ENCODE measurements around the gene SH2D1A.

Gene SH2D1A

GRCh38 chrX:124341396-124342132, 4.8 kb upstream of the SH2D1A start:
- H3K27ac ChIP-seq = no peak overlapping the region
- CTCF ChIA-PET = no interaction called here
- POLR2A ChIA-PET (ENCODE audit: low non-redundant PET) = no interaction called here
- no peak for TF ChIP-seq CTCF (conservative IDR thresholded peaks at IDR 0.05; ENCODE audit: low read depth)
- DNase-seq (ENCODE audit: low spot score) = no peak

- no peak overlapping the region for H3K27ac ChIP-seq
- CTCF ChIA-PET = no interaction called here
- no peak for DNase-seq (ENCODE audit: low spot score)
- no peak for TF ChIP-seq CTCF (conservative IDR thresholded peaks at IDR 0.05; ENCODE audit: low read depth)
- POLR2A ChIA-PET (ENCODE audit: low non-redundant PET) = interaction anchor here (0.6 kb wide), 1 partner anchor 18 kb away, joined by 9 read pairs; no protein-coding TSS in a partner anchor
These were observed 4.0 kb upstream of the SH2D1A start for GRCh38 chrX:124342174-124342867.

GRCh38 chrX:124343016-124343415, 3.3 kb upstream of the SH2D1A start:
- POLR2A ChIA-PET (ENCODE audit: low non-redundant PET) = no interaction called here
- no peak overlapping the region for H3K27ac ChIP-seq
- CTCF ChIA-PET = no interaction called here
- no peak for DNase-seq (ENCODE audit: low spot score)
- no peak for TF ChIP-seq CTCF (conservative IDR thresholded peaks at IDR 0.05; ENCODE audit: low read depth)

GRCh38 chrX:124344246-124344645, 2.1 kb upstream of the SH2D1A start:
- DNase-seq (ENCODE audit: low spot score) = no peak
- no peak overlapping the region for H3K27ac ChIP-seq
- no peak for TF ChIP-seq CTCF (conservative IDR thresholded peaks at IDR 0.05; ENCODE audit: low read depth)
- CTCF ChIA-PET = interaction anchor here (0.7 kb wide), 1 partner anchor 684 kb away, joined by 4 read pairs; no protein-coding TSS in a partner anchor
- POLR2A ChIA-PET (ENCODE audit: low non-redundant PET) = no interaction called here

- ChIA-PET CTCF (no interaction called here), POLR2A (ENCODE audit: low non-redundant PET) (no interaction called here)
- DNase-seq (ENCODE audit: low spot score) = no peak
- no peak for TF ChIP-seq CTCF (conservative IDR thresholded peaks at IDR 0.05; ENCODE audit: low read depth)
- no peak overlapping the region for H3K27ac ChIP-seq
These were observed 496 bp downstream of the SH2D1A start for GRCh38 chrX:124346877-124347241.

GRCh38 chrX:124347242-124347641, 879 bp downstream of the SH2D1A start:
- no peak for TF ChIP-seq CTCF (conservative IDR thresholded peaks at IDR 0.05; ENCODE audit: low read depth)
- ChIA-PET POLR2A (ENCODE audit: low non-redundant PET) (no interaction called here), CTCF (no interaction called here)
- no peak for DNase-seq (ENCODE audit: low spot score)
- no peak overlapping the region for H3K27ac ChIP-seq

All from RWPE1 (cell line).